ENCODE measurements around the gene CCDC191.

The CCDC191 gene

GRCh38 chr3:114019486-114019885 lies 36.8 kb downstream of the CCDC191 start:
- Histone ChIP-seq H3K4me3 (ENCODE audit: low read depth, low read length, poor library complexity, severe bottlenecking) (no peak overlapping the region), H3K36me3 (ENCODE audit: insufficient read depth, low read length) (no peaks in the 10 kb centered on the region), H2AFZ (ENCODE audit: low read length) (no peak overlapping the region), H3K4me1 (ENCODE audit: insufficient read depth, low read length, severe bottlenecking) (no peaks in the 10 kb centered on the region), H3K9ac (ENCODE audit: low read length) (no peak overlapping the region), H3K9me2 (ENCODE audit: low read depth, low read length) (no peaks in the 10 kb centered on the region), H3K27ac (ENCODE audit: low read depth, low read length, poor library complexity, severe bottlenecking) (no peak overlapping the region), H3K79me2 (ENCODE audit: insufficient read depth, low read length) (no peaks in the 10 kb centered on the region), H3K9me3 (ENCODE audit: low read length) (no peaks in the 10 kb centered on the region), H3K27me3 (ENCODE audit: insufficient read depth, low read length) (no peaks in the 10 kb centered on the region), H3K4me2 (ENCODE audit: low read length) (no peak overlapping the region), H4K20me1 (ENCODE audit: insufficient read depth, low read length) (no peaks in the 10 kb centered on the region), H3F3A (ENCODE audit: insufficient read depth, low read length) (no peaks in the 10 kb centered on the region)
- TF ChIP-seq CTCF (IDR thresholded peaks at IDR 0.05; ENCODE audit: low read length) (no peak), EZH2 (IDR thresholded peaks at IDR 0.05; ENCODE audit: borderline replicate concordance, low read length) (no peak)

- H3K27ac ChIP-seq (ENCODE audit: low read depth, low read length, poor library complexity, severe bottlenecking), result no peak overlapping the region
- peaks cover 36% of the 10 kb centered on the region for H3K4me1 ChIP-seq (ENCODE audit: insufficient read depth, low read length, severe bottlenecking)
- no peaks in the 10 kb centered on the region for H3F3A ChIP-seq (ENCODE audit: insufficient read depth, low read length)
Measured at GRCh38 chr3:114014211-114014610, 42.1 kb downstream of the CCDC191 start.

GRCh38 chr3:114011059-114011797 lies 45.1 kb downstream of the CCDC191 start:
- Histone ChIP-seq H3K79me2 (ENCODE audit: insufficient read depth, low read length) (no peaks in the 10 kb centered on the region), H3K9me2 (ENCODE audit: low read depth, low read length) (no peaks in the 10 kb centered on the region), H3K9ac (ENCODE audit: low read length) (peak overlapping the region; percentile 59; the same call in 1 of the 2 replicates), H3F3A (ENCODE audit: insufficient read depth, low read length) (0 out of 2 replicates have a peak, but pooled peaks cover 5% of the 10 kb centered on the region), H3K36me3 (ENCODE audit: insufficient read depth, low read length) (no peaks in the 10 kb centered on the region), H3K27ac (ENCODE audit: low read depth, low read length, poor library complexity, severe bottlenecking) (peak overlapping the region; percentile 81), H3K4me1 (ENCODE audit: insufficient read depth, low read length, severe bottlenecking) (peaks cover 56% of the 10 kb centered on the region), H4K20me1 (ENCODE audit: insufficient read depth, low read length) (no peaks in the 10 kb centered on the region), H3K9me3 (ENCODE audit: low read length) (no peaks in the 10 kb centered on the region), H3K27me3 (ENCODE audit: insufficient read depth, low read length) (no peaks in the 10 kb centered on the region), H3K4me3 (ENCODE audit: low read depth, low read length, poor library complexity, severe bottlenecking) (peak overlapping the region; percentile 59), H3K4me2 (ENCODE audit: low read length) (peak overlapping the region; percentile 76), H2AFZ (ENCODE audit: low read length) (peak overlapping the region; percentile 21; the same call in 1 of the 2 replicates)
- TF ChIP-seq EZH2 (IDR thresholded peaks at IDR 0.05; ENCODE audit: borderline replicate concordance, low read length) (no peak), CTCF (IDR thresholded peaks at IDR 0.05; ENCODE audit: low read length) (no peak)

More at GRCh38 chr3:114014211-114014610, 42.1 kb downstream of the CCDC191 start:
- Histone ChIP-seq H3K36me3 (ENCODE audit: insufficient read depth, low read length) (no peaks in the 10 kb centered on the region), H3K79me2 (ENCODE audit: insufficient read depth, low read length) (no peaks in the 10 kb centered on the region), H2AFZ (ENCODE audit: low read length) (no peak overlapping the region), H4K20me1 (ENCODE audit: insufficient read depth, low read length) (no peaks in the 10 kb centered on the region), H3K9ac (ENCODE audit: low read length) (no peak overlapping the region), H3K4me2 (ENCODE audit: low read length) (no peak overlapping the region), H3K4me3 (ENCODE audit: low read depth, low read length, poor library complexity, severe bottlenecking) (no peak overlapping the region), H3K9me3 (ENCODE audit: low read length) (no peaks in the 10 kb centered on the region), H3K27me3 (ENCODE audit: insufficient read depth, low read length) (no peaks in the 10 kb centered on the region), H3K9me2 (ENCODE audit: low read depth, low read length) (no peaks in the 10 kb centered on the region)
- TF ChIP-seq EZH2 (IDR thresholded peaks at IDR 0.05; ENCODE audit: borderline replicate concordance, low read length) (no peak), CTCF (IDR thresholded peaks at IDR 0.05; ENCODE audit: low read length) (no peak)

Measured in OCI-LY1 (cell line).